HuH-7 (cell line): ENCODE measurements around the gene CCDC138.
A peak's percentile ranks its signal among the peaks of the same experiment; 100 is the strongest.
"Not testable (repeated sequence)": the region's sequence is repeated elsewhere in the genome, so short reads cannot be mapped to it uniquely, and the experiment has no call there.

Experiments
- DNase-seq: peaks from one replicate; pipeline ENCODE4 v3.0.0; 2011; ENCODE audit warnings: low spot score

CCDC138 gene, protein sequence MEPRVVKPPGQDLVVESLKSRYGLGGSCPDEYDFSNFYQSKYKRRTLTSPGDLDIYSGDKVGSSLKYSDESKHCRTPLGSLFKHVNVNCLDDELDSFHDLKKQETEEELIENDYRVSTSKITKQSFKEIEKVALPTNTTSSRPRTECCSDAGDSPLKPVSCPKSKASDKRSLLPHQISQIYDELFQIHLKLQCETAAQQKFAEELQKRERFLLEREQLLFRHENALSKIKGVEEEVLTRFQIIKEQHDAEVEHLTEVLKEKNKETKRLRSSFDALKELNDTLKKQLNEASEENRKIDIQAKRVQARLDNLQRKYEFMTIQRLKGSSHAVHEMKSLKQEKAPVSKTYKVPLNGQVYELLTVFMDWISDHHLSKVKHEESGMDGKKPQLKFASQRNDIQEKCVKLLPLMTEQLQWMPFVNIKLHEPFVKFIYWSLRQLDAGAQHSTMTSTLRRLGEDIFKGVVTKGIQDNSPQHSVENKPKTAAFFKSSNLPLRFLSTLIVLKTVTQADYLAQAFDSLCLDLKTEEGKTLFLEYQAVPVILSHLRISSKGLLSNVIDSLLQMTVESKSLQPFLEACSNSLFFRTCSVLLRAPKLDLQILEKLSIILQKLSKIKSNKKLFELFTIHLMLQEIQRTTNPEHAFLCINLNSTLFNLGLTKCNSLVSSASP

DNA sequence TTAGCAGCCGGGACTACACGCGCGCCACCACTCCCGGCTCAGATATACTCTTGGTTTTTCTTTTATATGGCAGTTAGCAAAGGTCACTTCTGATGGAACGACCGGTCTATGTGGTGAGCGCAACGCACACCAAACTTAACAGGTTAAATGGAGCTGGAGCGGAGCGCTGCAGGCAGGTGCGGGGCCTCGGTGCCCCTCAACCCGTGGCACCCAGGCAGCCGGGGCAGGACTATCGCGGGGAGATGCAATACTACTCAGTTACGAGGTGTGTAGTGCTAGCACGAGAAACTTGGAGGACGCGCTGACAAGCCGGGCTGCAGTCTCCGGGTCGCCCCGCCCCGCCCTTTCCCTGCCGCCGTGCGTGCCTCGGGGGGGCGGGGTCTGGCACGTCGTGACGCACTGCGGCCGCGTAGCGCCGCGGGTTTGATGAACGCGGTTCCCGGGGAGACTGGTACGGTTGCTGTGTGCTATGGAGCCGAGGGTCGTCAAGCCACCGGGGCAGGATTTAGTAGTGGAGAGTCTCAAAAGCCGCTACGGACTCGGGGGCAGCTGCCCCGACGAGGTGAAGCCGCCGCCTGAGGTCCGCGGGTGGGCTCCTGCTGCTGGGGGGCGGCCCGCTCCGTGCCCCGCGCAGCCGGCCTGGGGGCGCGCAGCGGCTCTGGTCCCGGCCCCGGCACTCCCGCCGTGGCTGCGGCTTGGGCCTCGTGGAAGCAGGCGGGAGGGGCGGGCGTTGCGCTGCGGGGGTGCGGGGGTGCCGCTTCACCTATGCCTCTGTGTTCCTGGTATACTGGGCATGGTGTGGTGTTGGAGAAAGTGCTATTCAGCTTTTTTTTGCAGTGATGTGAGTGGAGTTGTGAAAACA lies at the start of gene CCDC138:
TSS of gene CCDC138 (plus strand) at position 418 of the 862 bp plus-strand sequence. CDS start at position 470, 52 bp downstream.
- DNase-seq, result peak; percentile 89

DNA sequence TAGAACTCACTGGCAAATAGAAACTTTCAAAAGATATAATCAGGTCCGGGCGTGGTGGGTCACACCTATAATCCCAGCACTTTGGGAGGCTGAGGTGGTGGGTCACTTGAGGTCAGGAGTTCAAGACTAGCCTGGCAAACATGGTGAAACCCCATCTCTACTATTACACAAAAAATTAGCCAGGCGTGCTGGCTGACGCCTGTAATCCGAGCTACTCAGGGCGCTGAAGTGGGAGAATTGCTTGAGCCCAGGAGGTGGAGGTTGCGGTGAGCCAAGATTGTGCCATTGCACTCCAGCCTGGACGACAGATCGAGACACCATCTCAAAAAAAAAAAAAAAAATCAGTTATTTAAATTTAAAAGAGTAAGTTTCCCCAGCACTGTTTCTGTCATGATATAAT lies 28.6 kb upstream of the CCDC138 start:
- not testable (repeated sequence) for DNase-seq

DNA sequence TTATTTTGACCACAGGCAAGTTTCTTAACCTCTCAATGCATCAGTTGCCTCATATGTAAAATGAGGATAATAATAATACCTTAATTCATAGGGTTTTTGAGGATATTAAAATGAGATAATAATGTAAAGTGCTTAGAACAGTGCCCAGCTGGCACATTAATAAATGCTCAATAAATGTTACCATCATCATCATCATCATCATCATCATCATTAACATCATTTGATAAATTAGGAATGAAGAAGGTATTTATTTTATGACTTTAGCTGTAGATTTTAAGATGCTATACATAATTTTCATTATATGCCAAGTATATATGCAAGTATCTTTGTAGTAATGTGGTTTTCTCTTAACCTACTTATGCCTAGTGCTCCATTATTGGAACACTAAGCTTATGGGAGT lies 24.0 kb upstream of the CCDC138 start:
- not testable (repeated sequence) for DNase-seq

DNA sequence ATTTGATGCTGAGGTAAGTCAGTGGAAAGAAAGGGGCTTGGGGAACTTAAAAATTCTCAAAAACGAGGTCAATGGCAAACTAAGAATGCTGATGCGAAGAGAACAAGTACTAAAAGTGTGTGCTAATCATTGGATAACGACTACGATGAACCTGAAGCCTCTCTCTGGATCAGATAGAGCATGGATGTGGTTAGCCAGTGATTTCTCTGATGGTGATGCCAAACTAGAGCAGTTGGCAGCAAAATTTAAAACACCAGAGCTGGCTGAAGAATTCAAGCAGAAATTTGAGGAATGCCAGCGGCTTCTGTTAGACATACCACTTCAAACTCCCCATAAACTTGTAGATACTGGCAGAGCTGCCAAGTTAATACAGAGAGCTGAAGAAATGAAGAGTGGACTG lies 19.9 kb upstream of the CCDC138 start:
- not testable (repeated sequence) for DNase-seq

DNA sequence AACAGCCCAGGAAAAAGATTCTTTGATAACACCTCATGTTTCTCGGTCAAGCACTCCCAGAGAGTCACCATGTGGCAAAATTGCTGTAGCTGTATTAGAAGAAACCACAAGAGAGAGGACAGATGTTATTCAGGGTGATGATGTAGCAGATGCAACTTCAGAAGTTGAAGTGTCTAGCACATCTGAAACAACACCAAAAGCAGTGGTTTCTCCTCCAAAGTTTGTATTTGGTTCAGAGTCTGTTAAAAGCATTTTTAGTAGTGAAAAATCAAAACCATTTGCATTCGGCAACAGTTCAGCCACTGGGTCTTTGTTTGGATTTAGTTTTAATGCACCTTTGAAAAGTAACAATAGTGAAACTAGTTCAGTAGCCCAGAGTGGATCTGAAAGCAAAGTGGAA lies 18.7 kb upstream of the CCDC138 start:
- not testable (repeated sequence) for DNase-seq

DNA sequence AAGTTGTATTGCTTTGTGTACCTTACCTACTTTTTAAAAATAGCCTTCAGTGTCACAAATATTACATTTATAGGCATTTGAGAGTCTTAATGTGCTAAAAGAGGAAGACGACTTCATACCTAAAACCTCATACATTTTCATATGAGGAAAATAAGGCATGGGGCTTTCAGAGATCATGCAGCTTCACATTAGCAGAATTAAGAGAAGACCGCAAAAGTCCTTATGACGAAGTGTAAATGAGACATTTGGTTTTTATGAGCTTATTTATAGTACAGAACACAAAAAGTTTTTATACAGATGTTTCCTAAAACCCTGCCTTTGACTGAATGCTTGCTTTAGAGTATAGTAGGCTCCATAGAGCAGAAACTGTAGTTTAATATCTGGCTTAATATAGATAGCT lies 10.1 kb upstream of the CCDC138 start:
- DNase-seq, result no peak

GRCh38 chr2:108778857-108779256 lies 7.7 kb upstream of the CCDC138 start:
- no peak for DNase-seq

GRCh38 chr2:108786008-108786353 lies 590 bp upstream of the CCDC138 start:
- no peak for DNase-seq

DNA sequence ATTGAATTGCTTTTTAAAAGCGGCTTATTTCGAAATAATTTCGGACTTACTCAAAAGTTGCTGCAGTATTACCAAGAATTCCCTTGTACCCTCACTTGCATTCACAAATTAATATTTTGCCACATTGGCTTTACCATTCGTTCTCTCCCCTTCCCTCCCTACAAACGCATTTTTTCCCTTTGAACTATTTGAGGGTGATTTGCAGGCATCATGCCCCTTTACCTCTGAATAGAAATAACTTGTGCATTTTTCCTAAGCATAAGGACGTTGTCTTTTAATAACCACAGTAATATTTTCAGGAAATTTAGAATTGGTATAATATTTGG lies 608 bp downstream of the CCDC138 start:
- no peak for DNase-seq

GRCh38 chr2:108803045-108803736 lies 16.6 kb downstream of the CCDC138 start:
- DNase-seq, result no peak

DNA sequence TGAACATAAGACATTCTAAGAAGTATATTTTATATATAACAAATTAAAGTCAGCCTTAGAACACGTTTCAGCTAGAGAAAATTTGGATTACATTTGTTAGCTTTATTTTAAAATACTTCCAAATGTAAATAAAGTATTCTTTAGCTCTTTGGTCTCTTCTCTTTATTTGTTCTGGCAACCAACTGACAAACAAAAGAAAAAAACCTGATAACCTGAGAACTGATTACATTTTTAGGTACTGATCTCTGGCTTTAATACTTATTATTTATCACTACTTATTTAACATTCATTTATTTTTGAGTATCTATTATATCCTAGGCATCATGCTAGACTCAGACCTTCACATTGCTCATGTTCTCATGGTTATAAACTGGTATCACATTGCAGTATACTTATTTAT lies 18.5 kb downstream of the CCDC138 start:
- no peak for DNase-seq

DNA sequence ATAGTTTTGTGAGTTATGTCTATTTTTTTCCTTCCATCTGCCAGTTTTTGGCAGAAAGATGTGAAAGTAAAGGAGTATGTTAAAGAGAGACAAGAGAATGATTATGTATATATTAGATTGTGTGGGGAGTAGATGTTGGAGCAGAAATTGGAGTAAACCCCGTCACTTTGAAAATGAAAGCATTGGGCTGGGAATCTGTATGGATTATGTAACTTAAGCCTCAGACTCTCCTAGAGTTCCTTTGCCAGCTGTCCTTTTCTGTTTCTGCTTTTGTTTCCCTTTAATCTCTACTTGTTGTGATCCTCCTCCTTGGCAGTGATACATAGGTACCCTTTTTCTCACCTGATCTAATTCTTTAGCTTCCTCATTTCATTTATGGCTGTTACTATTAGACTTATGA lies 19.2 kb downstream of the CCDC138 start:
- no peak for DNase-seq

- DNase-seq, result no peak
Measured at GRCh38 chr2:108806371-108807113, 20.0 kb downstream of the CCDC138 start.

DNA sequence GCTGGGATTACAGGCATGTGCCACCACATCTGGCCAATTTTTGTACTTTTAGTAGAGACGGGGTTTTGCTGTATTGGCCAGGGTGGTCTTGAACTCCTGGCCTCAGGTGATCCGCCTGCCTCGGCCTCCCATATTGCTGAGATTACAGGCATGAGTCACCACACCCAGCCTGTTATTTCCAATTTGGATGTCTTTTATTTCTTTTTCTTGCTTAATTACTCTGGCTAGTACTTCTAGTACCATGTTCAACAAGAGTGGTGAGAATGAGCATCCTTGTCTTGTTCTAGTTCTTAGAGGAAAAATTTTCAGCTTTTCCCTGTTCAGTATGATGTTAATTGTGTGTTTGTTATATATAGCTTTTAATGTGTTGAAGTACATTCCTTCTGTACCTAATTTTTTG lies 23.4 kb downstream of the CCDC138 start:
- DNase-seq, result no peak

DNA sequence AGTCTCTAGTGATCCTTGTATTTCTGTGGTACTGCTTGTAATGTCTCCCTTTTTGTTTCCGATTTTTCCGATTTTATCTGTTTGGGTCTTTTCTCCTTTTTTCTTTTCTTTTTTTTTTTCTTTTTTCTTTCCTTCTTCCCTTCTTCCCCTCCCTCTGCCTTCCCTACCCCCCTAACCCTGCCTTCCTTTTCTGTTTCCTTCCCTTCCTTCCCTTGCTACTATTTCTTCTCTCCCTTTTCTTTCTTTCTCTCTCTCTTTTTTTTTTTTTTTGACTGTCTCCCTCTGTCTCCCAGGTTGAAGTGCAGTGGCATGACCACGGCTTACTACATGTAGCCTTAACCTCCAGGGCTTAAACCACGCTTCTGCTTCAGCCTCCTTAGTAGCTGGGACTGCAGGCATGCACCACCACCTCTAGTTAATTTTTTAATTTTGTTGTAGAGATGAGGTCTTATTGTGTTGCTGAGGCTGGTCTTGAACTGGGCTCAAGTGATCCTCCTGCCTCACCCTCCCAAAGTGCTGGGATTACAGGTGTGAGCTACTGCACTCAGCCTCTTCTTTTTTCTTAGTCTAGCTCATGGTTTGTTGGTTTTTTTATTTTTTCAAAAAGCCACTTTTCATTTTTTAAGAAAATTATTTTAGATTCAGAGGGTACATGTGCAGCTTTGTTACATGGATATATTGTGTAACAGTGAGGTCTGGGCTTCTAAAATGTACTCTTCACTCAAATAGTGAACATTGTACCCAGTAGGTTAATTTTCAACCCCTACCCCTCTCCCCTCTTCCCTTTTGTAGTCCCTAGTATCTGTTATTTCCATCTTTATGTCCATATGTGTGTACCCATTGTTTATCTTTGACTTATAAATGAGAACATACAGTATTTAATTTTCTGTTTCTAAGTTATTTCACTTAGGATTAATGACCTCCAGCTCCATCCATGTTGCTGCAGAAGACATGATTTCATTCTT lies 24.7 kb downstream of the CCDC138 start:
- DNase-seq, result no peak

GRCh38 chr2:108813732-108814131 lies 27.2 kb downstream of the CCDC138 start:
- DNase-seq, result no peak

GRCh38 chr2:108820482-108820881 lies 33.9 kb downstream of the CCDC138 start:
- no peak for DNase-seq

DNA sequence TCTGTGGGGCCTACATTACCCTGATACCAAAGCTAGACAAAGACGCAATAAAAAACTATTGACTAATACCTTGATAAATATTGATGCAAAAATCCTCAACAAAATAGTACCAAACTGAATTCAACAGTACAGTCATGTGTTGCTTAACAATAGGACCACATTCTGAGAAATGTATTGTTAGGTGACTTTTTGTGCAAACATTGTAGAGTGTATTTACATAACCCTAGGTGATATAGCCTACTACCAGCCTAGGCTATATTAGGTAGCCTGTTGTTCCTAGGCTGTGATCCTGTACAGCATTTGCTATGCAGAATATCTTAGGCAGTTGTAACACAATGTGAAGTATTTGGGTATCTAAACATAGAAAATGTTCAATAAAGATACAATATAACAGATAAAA lies 36.7 kb downstream of the CCDC138 start:
- no peak for DNase-seq

- no peak for DNase-seq
Measured at GRCh38 chr2:108824316-108825070, 37.9 kb downstream of the CCDC138 start.

- no peak for DNase-seq
Measured at GRCh38 chr2:108825254-108825653, 38.7 kb downstream of the CCDC138 start.
